ENCODE measurements around the gene HSD17B13.

HSD17B13 gene

GRCh38 chr4:87268411-87268810 lies 54.3 kb downstream of the HSD17B13 start:
- Histone ChIP-seq H3K9ac (ENCODE audit: low read depth, low read length) (no peak overlapping the region), H3K27ac (ENCODE audit: low read depth, low read length) (no peak overlapping the region), H3K4me1 (ENCODE audit: control insufficient read depth, insufficient read depth, low read length) (peaks cover 8% of the 10 kb centered on the region), H3K4me3 (ENCODE audit: low read depth, low read length) (no peak overlapping the region), H3K27me3 (ENCODE audit: control insufficient read depth, insufficient read depth, low read length) (no peaks in the 10 kb centered on the region), H3K9me3 (ENCODE audit: control insufficient read depth, insufficient read depth, low read length) (no peaks in the 10 kb centered on the region), H3K36me3 (ENCODE audit: control insufficient read depth, insufficient read depth, low read length) (no peaks in the 10 kb centered on the region)

GRCh38 chr4:87266986-87267385 lies 55.7 kb downstream of the HSD17B13 start:
- Histone ChIP-seq H3K4me1 (ENCODE audit: control insufficient read depth, insufficient read depth, low read length) (peaks cover 8% of the 10 kb centered on the region), H3K36me3 (ENCODE audit: control insufficient read depth, insufficient read depth, low read length) (no peaks in the 10 kb centered on the region), H3K9ac (ENCODE audit: low read depth, low read length) (no peak overlapping the region), H3K4me3 (ENCODE audit: low read depth, low read length) (no peak overlapping the region), H3K27me3 (ENCODE audit: control insufficient read depth, insufficient read depth, low read length) (no peaks in the 10 kb centered on the region), H3K9me3 (ENCODE audit: control insufficient read depth, insufficient read depth, low read length) (no peaks in the 10 kb centered on the region), H3K27ac (ENCODE audit: low read depth, low read length) (no peak overlapping the region)

GRCh38 chr4:87262886-87263285 lies 59.8 kb downstream of the HSD17B13 start:
- Histone ChIP-seq H3K9me3 (ENCODE audit: control insufficient read depth, insufficient read depth, low read length) (no peaks in the 10 kb centered on the region), H3K27ac (ENCODE audit: low read depth, low read length) (no peak overlapping the region), H3K4me1 (ENCODE audit: control insufficient read depth, insufficient read depth, low read length) (no peaks in the 10 kb centered on the region), H3K36me3 (ENCODE audit: control insufficient read depth, insufficient read depth, low read length) (no peaks in the 10 kb centered on the region), H3K27me3 (ENCODE audit: control insufficient read depth, insufficient read depth, low read length) (no peaks in the 10 kb centered on the region), H3K4me3 (ENCODE audit: low read depth, low read length) (no peak overlapping the region), H3K9ac (ENCODE audit: low read depth, low read length) (no peak overlapping the region)

GRCh38 chr4:87260477-87260876 lies 62.2 kb downstream of the HSD17B13 start:
- no peaks in the 10 kb centered on the region for H3K27me3 ChIP-seq (ENCODE audit: control insufficient read depth, insufficient read depth, low read length)
- H3K4me3 ChIP-seq (ENCODE audit: low read depth, low read length): no peak overlapping the region
- no peaks in the 10 kb centered on the region for H3K4me1 ChIP-seq (ENCODE audit: control insufficient read depth, insufficient read depth, low read length)
- no peaks in the 10 kb centered on the region for H3K36me3 ChIP-seq (ENCODE audit: control insufficient read depth, insufficient read depth, low read length)
- H3K9ac ChIP-seq (ENCODE audit: low read depth, low read length): no peak overlapping the region
- no peaks in the 10 kb centered on the region for H3K9me3 ChIP-seq (ENCODE audit: control insufficient read depth, insufficient read depth, low read length)
- no peak overlapping the region for H3K27ac ChIP-seq (ENCODE audit: low read depth, low read length)

- Histone ChIP-seq H3K36me3 (ENCODE audit: control insufficient read depth, insufficient read depth, low read length) (no peaks in the 10 kb centered on the region), H3K4me1 (ENCODE audit: control insufficient read depth, insufficient read depth, low read length) (no peaks in the 10 kb centered on the region), H3K27ac (ENCODE audit: low read depth, low read length) (no peak overlapping the region), H3K27me3 (ENCODE audit: control insufficient read depth, insufficient read depth, low read length) (no peaks in the 10 kb centered on the region), H3K4me3 (ENCODE audit: low read depth, low read length) (no peak overlapping the region), H3K9ac (ENCODE audit: low read depth, low read length) (no peak overlapping the region), H3K9me3 (ENCODE audit: control insufficient read depth, insufficient read depth, low read length) (no peaks in the 10 kb centered on the region)
These were observed 64.0 kb downstream of the HSD17B13 start for GRCh38 chr4:87258677-87259076.

GRCh38 chr4:87257523-87257922 lies 65.2 kb downstream of the HSD17B13 start:
- H3K4me3 ChIP-seq (ENCODE audit: low read depth, low read length): no peak overlapping the region
- H3K9me3 ChIP-seq (ENCODE audit: control insufficient read depth, insufficient read depth, low read length): no peaks in the 10 kb centered on the region
- H3K27ac ChIP-seq (ENCODE audit: low read depth, low read length): no peak overlapping the region
- H3K36me3 ChIP-seq (ENCODE audit: control insufficient read depth, insufficient read depth, low read length): no peaks in the 10 kb centered on the region
- H3K27me3 ChIP-seq (ENCODE audit: control insufficient read depth, insufficient read depth, low read length): no peaks in the 10 kb centered on the region
- no peaks in the 10 kb centered on the region for H3K4me1 ChIP-seq (ENCODE audit: control insufficient read depth, insufficient read depth, low read length)
- no peak overlapping the region for H3K9ac ChIP-seq (ENCODE audit: low read depth, low read length)

GRCh38 chr4:87255755-87256154 lies 66.9 kb downstream of the HSD17B13 start:
- H3K9ac ChIP-seq (ENCODE audit: low read depth, low read length): no peak overlapping the region
- H3K4me3 ChIP-seq (ENCODE audit: low read depth, low read length): no peak overlapping the region
- no peak overlapping the region for H3K27ac ChIP-seq (ENCODE audit: low read depth, low read length)
- no peaks in the 10 kb centered on the region for H3K27me3 ChIP-seq (ENCODE audit: control insufficient read depth, insufficient read depth, low read length)
- H3K9me3 ChIP-seq (ENCODE audit: control insufficient read depth, insufficient read depth, low read length): no peaks in the 10 kb centered on the region
- H3K4me1 ChIP-seq (ENCODE audit: control insufficient read depth, insufficient read depth, low read length): no peaks in the 10 kb centered on the region
- H3K36me3 ChIP-seq (ENCODE audit: control insufficient read depth, insufficient read depth, low read length): no peaks in the 10 kb centered on the region
